Measurements from ENCODE around the gene VAT1L. TPM values are rescaled to one million over a fixed set of nuclear protein-coding genes. Genes with fewer than 3 reads are reported as not detected.

VAT1L gene
- total and polyA plus RNA-seq, 8 donors: 0.61 to 5.1 (median 1.3) TPM; not detected in 2

GRCh38 chr16:77761204-77761603 lies 27.2 kb upstream of the VAT1L start:
- Histone ChIP-seq H3K27me3 (no peaks in the 10 kb centered on the region), H3K4me3 (no peak overlapping the region), H3K9me3 (no peaks in the 10 kb centered on the region), H3K36me3 (no peaks in the 10 kb centered on the region), H3K4me1 (peaks cover 0 to 13% (median 5%) of the 10 kb centered on the region in 4 donors), H3K27ac (no peak overlapping the region)
- TF ChIP-seq EP300 (IDR thresholded peaks at IDR 0.05) (no peak), POLR2AphosphoS5 (IDR thresholded peaks at IDR 0.05) (no peak), CTCF (IDR thresholded peaks at IDR 0.05) (no peak), POLR2A (IDR thresholded peaks at IDR 0.05) (no peak)
- intact Hi-C loops (cut with DNase I; ENCODE audit: low total_unique reads): no loop called here
- DNase-seq: no peak
- 68 to 88% (median 71%) methylated on average over 1 of the region's 1 CpG for WGBS, 5 donors

- Histone ChIP-seq H3K36me3 (no peaks in the 10 kb centered on the region), H3K27me3 (no peaks in the 10 kb centered on the region), H3K27ac (no peak overlapping the region), H3K4me1 (peaks cover 0 to 13% (median 5%) of the 10 kb centered on the region in 4 donors), H3K9me3 (no peaks in the 10 kb centered on the region), H3K4me3 (no peak overlapping the region)
- 8 to 34% (median 30%) methylated on average over 2 of the region's 2 CpGs for WGBS, 5 donors
- no peak for DNase-seq
- no peak for TF ChIP-seq POLR2AphosphoS5 (IDR thresholded peaks at IDR 0.05)
- no peak for TF ChIP-seq POLR2A (IDR thresholded peaks at IDR 0.05)
- TF ChIP-seq EP300 (IDR thresholded peaks at IDR 0.05): no peak
- TF ChIP-seq CTCF (IDR thresholded peaks at IDR 0.05): no peak
- intact Hi-C loops (cut with DNase I; ENCODE audit: low total_unique reads): no loop called here
Observed at GRCh38 chr16:77762262-77762661, 26.1 kb upstream of the VAT1L start.

- TF ChIP-seq POLR2A (IDR thresholded peaks at IDR 0.05) (no peak), CTCF (IDR thresholded peaks at IDR 0.05) (no peak), EP300 (IDR thresholded peaks at IDR 0.05) (no peak), POLR2AphosphoS5 (IDR thresholded peaks at IDR 0.05) (no peak)
- H3K27me3 ChIP-seq: no peaks in the 10 kb centered on the region
- H3K27ac ChIP-seq: no peak overlapping the region
- no peak for DNase-seq
- intact Hi-C loops (cut with DNase I; ENCODE audit: low total_unique reads): no loop called here
- H3K36me3 ChIP-seq: no peaks in the 10 kb centered on the region
- H3K4me1 ChIP-seq: peaks cover 0 to 13% (median 5%) of the 10 kb centered on the region in 4 donors
- H3K9me3 ChIP-seq: no peaks in the 10 kb centered on the region
- no peak overlapping the region for H3K4me3 ChIP-seq
- WGBS, 5 donors: 57 to 74% (median 67%) methylated on average over 1 of the region's 1 CpG
Observed at GRCh38 chr16:77763994-77764393, 24.4 kb upstream of the VAT1L start.

- WGBS, 5 donors: 61 to 81% (median 67%) methylated on average over 4 of the region's 4 CpGs
- intact Hi-C loops (cut with DNase I; ENCODE audit: low total_unique reads): no loop called here
- TF ChIP-seq CTCF (IDR thresholded peaks at IDR 0.05) (no peak), POLR2AphosphoS5 (IDR thresholded peaks at IDR 0.05) (no peak), EP300 (IDR thresholded peaks at IDR 0.05) (no peak), POLR2A (IDR thresholded peaks at IDR 0.05) (no peak)
Observed at GRCh38 chr16:77767211-77767610, 21.2 kb upstream of the VAT1L start.

More at GRCh38 chr16:77767211-77767610, 21.2 kb upstream of the VAT1L start:
- Histone ChIP-seq H3K4me3 (no peak overlapping the region), H3K9me3 (no peaks in the 10 kb centered on the region), H3K36me3 (no peaks in the 10 kb centered on the region), H3K4me1 (peaks cover 0 to 13% (median 5%) of the 10 kb centered on the region in 4 donors), H3K27me3 (no peaks in the 10 kb centered on the region), H3K27ac (no peak overlapping the region)
- no peak for DNase-seq

Measured in stomach (tissue), 9 donors.